HG02938 (cell line): ENCODE measurements around the gene INPP5D.
"Not testable (repeated sequence)": the region's sequence is repeated elsewhere in the genome, so short reads cannot be mapped to it uniquely, and the experiment has no call there.

Experiments used
- ATAC-seq: cut with Tn5 transposase; IDR thresholded peaks from one replicate; pipeline ENCODE4 v1.9.1; 2021; ENCODE audit warnings: mild to moderate bottlenecking, moderate library complexity; ENCODE audit not compliant: unreplicated experiment

INPP5D gene

DNA sequence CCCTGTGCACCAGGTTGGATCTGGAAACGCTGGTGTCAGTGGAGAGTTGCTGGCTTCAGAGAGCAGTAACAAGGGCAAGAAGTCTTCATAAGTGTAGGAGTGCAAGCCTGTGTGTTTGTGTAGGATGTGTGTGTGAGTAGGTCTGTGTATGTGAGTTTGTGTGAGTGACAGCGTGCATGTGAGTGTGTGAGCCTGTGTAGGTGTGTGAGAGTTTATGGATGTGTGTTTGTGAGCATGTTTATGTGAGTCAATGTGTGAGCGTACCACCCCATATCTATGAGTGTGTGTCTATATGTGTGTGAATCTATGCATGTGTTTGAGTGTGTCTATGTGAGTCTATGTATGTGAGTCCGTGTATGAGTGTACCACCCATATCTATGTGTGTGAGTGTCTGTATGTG, 104.8 kb downstream of the INPP5D start:
- ATAC-seq = no peak

DNA sequence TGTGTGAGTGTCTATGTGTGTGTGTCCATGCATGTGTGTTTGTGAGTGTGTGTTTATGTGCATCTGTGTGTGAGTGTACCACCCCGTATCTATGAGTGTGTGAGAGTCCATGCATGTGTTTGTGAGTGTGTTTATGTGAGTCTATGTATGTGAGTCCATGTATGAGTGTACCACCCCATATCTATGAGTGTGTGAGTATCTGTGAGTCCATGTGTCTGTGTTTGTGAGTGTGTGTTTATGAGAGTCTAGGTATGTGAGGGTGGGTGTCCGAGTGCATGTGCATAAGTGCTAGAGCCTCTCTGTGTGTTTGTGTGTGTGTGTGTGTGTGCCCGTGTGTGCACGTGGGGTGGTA, 105.4 kb downstream of the INPP5D start:
- no peak for ATAC-seq

DNA sequence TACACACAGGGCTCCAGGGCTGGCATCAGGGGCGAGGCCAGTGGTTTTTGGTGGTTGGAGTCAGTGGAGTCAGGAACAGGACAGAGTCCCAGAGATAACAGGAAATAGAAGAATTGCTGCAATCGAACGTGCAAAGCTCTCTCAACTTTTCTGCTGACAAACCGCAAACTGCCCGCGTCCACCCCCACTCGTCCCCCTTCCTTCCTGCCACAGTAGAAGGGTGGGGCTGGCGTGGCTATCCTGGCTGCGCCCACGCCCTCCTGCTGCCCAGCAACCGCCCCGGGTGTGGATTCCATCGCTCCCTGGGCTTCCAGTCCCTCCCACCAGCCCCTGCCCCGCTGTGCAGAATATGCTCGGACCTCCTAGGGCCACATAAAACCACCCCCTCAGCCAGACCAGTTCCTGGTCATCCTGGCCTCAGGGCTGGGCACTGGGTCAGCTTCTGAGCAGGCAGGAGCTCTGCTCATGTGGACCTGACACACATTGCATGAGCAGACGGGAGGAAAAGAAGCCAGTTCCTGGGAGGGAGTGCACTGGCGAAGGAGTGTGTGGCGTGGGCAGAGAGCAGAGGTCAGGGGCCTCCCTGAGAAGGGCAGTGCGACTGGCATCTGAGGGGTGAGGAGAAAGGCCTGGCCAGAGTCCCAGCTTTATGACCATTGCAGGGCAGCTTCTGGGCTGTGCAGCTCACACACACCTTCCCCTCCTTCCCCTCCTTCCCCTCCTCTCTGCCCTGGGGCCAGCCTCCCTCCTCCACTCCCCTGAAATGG, 105.9 kb downstream of the INPP5D start:
- ATAC-seq = no peak

DNA sequence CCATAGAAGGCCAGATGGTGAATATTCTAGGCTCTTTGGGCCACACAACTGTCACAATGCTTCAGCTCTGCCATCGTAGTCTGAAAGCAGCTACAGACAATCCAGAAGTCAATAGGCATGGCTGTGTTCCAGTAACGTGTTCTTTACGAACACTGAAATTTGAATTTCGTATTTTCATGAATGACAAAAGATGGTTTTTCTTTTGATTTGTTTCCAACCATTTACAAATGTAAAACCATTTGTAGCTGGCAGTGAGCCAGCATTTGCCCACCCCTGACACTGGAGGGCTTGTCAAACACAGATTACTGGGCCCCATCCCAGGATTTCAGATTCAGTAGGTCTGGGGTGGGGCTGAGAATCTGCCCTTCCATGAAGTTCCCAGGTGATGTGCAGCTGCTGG, 108.3 kb downstream of the INPP5D start:
- no peak for ATAC-seq

DNA sequence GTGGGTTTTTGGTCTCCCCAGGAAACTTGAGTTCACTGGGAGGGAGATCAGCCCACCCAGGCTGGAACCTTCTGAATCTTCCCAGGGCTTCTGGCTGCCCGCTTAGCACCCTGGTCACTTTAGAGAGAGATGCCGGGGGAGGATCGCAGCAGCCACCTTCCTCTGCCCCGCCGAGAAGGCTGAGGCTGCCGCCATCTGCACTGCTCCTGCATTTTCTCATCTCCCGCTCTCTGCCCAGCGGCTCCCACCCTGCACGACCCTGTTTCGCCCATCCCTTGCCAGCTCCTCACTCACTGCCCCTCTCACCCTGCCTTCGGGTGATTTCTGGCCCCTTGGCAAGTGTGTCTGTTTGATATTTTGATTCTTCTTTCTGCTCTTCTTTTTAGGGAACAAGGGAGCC, 108.8 kb downstream of the INPP5D start:
- ATAC-seq = no peak

DNA sequence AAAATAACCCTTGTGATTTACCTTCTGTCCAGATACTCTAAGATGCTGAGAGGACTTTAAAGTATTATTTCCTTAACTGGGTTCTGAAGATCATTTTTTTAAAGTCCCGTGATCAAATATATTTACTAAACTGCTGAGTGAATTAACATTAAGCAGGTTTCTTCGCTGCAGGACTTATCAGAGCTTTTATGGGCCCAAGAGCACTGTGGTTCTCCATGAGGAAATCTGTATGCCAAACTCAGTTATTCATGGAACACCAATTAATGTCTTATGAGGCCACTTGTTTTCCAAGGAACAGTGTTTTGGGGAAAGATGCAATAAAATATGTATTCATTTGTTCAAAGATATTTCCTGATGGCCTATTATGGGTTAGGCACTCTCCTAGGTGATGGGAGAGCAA, 111.2 kb downstream of the INPP5D start:
- ATAC-seq = no peak

DNA sequence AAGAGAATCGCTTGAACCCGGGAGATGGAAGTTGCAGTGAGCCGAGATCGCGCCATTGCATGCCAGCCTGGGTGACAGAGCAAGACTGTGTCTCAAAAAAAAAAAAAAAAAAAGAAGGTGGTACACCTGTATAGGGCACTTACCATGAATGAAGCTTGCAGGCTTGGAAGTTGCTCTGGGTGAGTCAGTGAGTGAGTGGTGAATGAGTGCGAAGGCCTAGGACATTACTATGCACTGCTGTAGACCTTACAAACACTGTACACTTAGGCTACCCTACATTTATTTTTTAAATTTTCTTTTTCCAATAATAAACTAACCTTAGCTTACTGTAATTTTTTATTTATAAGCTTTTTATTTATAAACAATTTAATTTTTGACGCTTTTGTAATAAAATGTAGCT, 113.0 kb downstream of the INPP5D start:
- no peak for ATAC-seq

DNA sequence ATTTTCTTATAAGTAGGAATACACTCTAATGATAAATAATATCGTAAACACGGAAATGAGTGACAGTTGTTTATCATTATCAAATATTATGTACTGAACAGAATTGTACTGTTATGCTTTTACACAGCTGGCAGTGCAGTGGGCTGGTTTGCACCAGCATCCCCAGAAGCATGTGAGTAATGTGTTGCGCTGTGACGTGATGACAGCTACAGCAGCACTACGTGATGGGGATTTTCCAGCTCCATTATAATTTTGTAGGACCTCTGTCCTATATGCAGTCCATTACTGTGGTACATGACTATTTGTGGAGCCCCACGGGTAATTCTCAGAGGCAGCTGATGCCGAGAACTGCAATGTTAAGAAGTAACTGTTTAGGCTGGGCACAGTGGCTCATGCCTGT, 114.0 kb downstream of the INPP5D start:
- ATAC-seq = no peak

DNA sequence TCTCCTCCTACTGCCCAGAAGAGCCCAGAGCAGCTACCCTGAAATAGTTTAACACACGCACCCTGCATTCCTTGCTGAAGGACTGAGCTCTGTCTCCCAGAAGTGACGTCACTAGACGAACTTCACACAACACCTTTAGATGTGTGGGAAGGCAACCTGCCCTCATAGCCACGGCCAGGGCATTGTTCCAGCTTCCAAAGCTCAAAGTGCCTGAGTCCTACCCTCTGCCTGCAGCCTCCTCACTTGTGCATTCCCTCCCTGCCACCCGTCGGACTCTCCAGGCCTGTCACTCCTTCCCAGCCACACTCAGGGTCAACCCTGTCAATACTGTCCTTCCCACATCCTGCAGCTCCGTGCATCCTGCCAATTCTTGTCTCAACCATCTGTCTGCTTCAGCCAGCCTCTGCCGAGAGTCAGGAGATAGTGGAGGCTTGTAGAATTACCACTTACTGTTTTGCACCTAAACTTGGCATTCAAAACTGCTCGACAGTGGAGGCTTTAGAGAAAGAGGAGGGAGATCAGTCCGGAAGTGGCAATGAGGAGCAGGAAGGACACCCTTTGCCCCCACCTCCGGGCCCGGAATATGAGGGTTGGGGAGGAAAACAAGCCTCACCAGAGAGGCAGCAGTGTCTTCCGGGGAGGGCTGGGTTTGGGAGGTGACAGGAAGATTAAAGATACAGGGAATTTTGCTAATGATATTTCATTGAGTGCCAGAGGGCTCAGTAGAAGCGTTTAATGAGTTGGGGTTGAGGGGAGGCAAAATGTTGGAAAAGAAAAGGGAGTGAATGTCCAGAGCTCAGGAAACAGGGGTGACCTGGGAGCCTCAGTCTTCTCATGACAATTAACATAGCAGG, 119.1 kb downstream of the INPP5D start:
- no peak for ATAC-seq

DNA sequence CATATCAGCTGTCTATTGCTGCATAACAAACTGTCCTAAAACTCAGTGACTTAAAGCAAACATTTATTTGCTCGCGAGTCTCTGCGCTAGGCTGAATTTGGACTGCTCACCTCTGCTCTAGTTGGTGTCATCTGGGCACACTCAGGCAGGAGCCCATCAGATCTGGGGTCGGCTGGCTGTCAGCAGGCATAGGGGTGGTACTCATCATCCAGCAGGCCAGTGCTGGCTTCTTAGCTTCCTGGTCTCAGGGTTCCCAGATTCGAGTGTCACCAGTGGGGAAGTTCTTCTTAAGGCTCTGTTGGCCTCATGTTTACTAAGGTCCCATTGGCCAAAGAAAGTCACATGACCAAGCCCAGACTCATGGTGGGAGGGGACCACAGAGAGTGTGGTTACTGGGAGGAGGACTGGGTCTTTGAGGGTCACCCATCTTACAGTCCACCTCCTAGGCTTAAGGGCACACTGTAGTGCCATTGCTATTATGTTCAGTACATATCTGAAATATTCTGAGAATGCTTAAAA, 119.8 kb downstream of the INPP5D start:
- no peak for ATAC-seq

DNA sequence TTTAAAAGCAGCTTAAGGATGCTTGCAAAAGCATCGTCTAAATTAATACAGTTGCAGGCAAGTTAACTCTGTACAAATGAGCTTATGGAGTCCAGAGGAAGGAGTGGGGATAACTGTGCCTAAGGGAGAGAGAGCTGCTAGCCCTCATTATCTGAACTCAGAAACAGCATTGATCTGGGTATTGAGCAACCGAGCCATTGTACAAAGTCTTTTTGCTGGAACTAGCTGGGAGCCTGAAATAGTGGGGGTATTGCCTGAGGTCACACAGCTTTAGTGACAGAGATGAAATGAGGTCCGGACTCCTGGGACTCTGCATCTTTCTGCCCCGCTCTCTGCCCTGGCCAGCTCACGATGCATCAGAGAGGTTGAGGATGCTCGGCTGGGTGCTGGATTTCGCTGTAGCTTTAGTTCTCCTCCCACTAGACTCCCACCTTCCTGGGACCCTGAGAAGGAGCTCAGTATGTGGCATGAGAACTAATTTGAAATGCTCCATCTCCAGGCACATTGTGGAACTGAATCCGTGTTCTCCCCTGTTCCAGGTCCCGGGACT, 123.8 kb downstream of the INPP5D start:
- no peak for ATAC-seq

DNA sequence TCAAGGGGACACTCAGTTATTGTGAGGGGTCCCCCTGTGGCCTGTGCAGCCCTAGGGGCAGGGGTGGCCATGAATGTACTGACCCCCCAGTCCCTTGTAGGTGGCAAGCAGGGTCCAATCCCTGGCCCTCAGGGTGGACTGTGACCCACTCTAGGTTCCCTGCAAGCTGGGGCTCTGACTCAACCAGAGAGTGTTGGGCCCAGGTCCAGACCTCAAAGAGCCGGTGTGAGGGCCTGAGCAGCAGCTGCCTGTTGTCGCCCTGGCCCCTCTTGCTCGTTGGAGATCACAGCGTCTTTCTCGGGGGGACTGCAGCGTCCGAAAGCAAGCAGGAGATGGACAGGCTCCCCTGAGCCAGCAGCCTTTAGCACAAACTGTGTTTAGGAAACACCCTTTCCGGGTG, 124.5 kb downstream of the INPP5D start:
- ATAC-seq = no peak

DNA sequence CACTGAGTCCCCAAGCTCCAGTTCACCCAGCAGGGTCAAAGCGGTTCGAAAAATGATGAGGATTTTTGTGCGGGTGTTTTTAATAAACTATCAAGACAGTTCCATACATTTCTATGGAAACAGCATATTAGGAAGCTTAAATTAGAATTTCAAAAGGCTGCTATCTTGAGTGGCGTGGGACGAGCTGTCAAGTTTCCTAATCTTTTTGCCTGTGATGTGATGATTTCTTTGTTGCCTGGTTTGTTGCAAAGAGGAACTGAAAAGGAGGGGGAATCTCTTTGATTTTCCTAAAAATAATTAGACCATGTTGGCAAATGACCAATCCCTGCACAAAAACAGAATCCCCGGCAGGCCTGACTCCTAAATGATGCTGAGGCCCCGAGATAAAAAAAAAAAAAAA, 125.2 kb downstream of the INPP5D start:
- no peak for ATAC-seq

DNA sequence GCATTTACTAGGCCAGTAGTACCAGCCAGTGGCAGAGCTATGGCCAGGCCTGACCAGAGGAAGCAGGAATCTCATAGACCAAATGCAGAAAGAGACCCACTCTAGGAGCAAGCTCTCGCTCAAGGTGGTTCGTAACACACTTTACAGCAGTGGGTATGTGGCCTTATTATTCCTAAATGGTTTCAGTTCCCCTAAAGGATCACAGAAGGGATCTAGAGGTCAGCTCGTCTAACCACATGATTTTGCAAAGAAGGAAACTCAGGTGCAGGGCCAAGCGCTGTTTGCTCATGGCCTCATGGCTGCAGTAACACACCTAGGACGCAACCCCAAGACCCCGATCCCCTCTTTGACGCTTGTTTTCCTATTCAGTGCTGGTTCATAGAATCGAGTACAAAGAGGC, 125.8 kb downstream of the INPP5D start:
- ATAC-seq = no peak

DNA sequence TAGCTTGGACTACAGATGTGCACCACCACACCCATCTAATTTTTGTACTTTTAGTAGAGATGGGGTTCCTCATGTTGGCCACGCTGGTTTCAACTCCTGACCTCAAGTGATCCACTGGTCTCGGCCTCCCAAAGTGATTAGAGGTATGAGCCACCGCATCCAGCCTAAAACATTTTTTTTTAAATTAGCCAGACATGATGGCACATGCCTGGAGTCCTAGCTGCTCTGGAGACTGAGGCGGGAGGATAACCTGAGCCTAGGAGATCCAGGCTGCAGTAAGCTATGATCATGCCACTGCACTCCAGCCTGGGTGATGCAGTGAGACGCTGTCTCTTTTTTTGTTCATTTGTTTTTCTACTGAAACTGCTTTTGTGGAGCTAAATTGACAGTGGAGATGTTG, 126.7 kb downstream of the INPP5D start:
- no peak for ATAC-seq

DNA sequence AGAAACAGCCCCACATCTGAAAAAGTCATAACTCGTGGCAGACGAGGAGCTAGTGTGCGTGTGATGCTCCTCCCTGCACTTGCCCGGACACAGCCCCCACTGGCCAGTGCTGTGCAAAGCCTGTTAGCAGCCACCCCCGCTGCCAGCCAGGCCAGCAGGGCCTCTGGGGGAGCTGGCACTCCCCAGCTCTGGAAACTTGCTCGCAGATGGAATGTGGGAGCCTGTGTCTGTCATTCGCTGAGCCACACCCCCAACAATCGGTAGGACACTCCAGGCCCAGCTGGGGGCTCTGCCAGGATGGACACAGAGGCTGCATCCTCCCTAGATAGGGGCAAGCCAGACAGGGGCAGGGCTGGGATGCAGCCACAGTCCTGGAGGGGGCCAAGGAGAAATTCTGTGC, 128.9 kb downstream of the INPP5D start:
- no peak for ATAC-seq

DNA sequence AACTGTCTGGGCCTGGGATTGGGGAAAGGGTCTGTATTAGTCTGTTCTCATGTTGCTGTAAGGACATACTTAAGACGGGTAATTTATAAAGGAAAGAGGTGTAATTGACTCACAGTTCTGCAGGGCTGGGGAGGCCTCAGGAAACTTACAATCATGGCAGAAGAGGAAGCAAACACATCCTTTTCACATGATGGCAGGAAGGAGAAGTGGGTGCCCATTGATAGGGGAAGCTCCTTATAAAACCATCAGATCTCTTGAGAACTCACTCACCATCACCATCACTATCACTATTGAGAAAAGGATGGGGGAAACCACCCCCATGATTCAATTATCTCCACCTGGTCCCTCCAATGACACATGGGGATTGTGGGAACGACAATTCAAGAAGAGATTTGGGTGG, 130.9 kb downstream of the INPP5D start:
- ATAC-seq = not testable (repeated sequence)

DNA sequence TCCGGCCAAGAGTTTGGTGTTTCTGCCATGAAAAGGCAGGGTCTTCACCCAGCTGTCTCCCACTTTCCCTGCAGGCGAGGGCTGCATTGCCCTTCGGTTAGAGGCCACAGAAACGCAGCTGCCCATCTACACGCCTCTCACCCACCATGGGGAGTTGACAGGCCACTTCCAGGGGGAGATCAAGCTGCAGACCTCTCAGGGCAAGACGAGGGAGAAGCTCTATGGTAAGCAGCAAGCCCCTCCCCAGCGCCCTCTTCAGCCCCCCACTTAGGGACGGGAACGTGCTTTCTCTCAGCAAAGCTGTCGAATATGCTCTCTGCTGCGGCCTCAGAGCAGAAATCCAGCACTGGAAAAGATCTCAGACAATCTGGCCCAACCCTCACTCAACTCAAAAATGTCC, 133.6 kb downstream of the INPP5D start:
- no peak for ATAC-seq

DNA sequence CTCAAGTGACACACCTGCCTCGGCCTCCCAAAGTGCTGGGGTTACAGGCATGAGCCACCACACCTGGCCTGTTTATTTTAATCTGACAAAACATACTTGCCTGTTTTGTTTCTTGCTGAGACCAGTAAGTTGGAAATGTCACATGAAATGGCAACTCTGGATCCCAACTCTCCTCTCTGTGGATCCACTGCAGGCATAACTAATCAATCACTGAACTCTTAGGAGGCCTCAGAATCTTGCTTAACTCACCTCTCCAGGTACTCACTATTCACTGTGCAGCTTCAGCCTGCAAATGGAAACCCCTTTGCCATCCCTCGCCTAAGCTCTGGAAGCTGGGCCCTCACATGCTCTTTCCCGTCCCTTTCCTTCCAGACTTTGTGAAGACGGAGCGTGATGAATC, 134.9 kb downstream of the INPP5D start:
- ATAC-seq = no peak

DNA sequence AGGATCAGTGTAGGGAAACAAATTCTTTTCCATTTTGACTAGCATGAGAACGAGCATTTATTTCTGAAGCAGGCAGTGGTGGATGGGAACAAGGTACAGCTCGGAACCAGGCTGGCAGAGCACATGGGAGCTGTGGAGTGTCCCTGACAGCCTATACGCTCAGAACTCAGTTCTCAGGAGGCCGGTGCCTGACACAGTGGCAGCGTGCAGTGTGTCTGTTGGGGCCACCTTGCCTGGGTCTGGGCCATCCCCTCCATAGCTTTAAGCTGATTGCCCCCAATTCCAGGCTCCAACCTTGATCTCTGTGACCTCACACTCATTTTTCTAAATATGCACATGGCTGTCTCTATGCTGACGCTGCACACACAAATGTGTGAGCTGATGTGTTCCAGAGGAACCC, 136.9 kb downstream of the INPP5D start:
- no peak for ATAC-seq

DNA sequence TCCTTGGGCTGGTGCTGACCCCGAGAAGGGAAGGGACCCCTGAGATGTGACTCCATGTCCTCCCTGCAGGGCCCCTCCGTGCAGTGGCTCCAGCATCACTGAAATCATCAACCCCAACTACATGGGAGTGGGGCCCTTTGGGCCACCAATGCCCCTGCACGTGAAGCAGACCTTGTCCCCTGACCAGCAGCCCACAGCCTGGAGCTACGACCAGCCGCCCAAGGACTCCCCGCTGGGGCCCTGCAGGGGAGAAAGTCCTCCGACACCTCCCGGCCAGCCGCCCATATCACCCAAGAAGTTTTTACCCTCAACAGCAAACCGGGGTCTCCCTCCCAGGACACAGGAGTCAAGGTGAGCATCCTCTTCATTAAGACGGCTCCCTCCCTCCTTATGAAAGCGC, 137.9 kb downstream of the INPP5D start:
- no peak for ATAC-seq

DNA sequence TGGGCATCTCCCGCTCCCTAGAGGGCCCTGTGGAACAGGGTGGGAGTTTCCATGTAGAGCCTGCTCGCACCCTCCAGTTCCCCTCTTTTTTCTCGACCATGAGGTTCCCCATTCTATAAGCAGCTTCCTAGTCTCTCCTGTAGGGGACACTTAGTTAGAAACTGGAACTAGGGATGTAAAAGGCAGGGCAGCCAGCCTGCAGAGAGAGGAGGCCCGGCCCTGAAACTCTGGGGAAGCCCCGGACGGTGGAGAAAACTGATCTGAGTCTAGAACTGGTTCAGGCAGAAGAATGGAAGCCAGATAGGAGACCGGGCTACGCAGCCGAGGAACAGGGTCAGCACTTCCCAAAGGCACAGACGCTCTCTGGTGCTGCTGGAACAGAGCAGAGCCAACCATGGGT, 139.7 kb downstream of the INPP5D start:
- no peak for ATAC-seq
